ENCODE measurements around the gene DDT.
"Not testable (repeated sequence)": the region's sequence is repeated elsewhere in the genome, so short reads cannot be mapped to it uniquely, and the experiment has no call there.

The DDT gene

GRCh38 chr22:23974345-23974744 lies at the start of gene DDT:
Gene DDT, minus strand, starts transcription at chr22:23974441. Its CDS starts 27 bp downstream, at chr22:23974414.
- not testable (repeated sequence) for DNase-seq (ENCODE audit: low read depth)

DNA sequence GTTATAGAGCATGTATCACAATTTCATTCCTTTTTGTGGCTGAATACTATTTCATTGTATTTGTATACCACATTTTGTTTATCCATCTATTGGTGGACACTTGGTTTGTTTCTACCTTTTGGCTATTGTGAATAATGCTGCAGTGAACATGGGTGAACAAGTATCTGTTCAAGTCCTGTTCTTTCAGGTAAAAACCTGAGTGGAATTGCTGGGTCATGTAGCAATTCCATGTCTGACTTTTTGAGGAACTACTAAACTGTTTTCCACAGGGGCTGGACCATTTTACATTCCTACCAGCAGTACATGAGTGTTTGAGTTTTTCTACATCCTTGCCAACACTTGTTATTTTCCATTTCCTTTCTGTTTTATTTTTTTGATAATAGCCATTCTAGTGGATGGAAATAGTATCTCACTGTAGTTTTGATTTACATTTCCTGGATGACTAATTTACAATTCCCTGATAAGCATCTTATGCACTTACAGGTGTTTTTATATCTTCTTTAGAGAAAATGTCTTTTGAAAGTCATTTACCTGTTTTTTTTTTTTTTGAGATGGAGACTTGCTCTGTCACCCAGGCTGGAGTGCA lies 49.1 kb upstream of the DDT start:
- no peak for DNase-seq (ENCODE audit: low read depth)

DNA sequence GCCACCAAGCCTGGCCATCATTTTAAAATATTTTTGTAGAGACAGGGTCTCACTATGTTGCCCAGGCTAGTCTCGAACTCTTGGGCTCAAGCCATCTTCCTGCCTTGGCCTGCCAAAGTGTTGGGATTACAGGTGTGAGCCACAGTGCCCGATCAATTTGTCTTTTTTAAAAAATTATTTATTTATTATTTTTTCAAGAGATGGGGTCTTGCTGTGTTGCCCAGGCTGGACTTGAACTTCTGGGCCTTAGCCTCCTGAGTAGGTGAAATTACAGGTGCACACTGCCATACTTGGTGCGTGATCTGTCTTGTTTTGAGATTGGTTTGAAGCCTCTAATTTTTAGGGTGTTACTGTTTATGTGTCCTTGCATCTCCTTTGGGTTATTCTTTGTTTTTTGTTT lies 47.1 kb upstream of the DDT start:
- DNase-seq (ENCODE audit: low read depth), result no peak

GRCh38 chr22:24016156-24016555 lies 41.9 kb upstream of the DDT start:
- DNase-seq (ENCODE audit: low read depth), result no peak

GRCh38 chr22:24011735-24012068 lies 37.5 kb upstream of the DDT start:
- DNase-seq (ENCODE audit: low read depth), result no peak

DNA sequence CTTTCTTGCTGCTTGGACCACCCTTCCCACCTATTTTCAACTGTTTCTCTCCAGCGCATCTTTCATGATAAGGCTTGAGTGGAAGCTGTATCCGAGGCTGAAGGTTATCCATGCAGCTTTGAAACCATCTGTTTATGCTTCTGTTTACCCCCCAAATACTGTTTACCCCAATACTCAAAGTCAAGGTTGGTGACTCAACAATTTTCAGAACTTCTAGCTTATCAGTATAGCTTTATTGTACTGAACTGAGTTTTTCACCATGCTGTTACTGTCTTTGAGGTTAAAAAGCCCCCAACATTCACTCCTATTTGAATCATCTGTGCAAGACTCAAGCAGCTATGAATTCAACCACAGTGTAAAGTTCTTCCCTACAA lies 35.8 kb upstream of the DDT start:
- DNase-seq (ENCODE audit: low read depth), result no peak

DNA sequence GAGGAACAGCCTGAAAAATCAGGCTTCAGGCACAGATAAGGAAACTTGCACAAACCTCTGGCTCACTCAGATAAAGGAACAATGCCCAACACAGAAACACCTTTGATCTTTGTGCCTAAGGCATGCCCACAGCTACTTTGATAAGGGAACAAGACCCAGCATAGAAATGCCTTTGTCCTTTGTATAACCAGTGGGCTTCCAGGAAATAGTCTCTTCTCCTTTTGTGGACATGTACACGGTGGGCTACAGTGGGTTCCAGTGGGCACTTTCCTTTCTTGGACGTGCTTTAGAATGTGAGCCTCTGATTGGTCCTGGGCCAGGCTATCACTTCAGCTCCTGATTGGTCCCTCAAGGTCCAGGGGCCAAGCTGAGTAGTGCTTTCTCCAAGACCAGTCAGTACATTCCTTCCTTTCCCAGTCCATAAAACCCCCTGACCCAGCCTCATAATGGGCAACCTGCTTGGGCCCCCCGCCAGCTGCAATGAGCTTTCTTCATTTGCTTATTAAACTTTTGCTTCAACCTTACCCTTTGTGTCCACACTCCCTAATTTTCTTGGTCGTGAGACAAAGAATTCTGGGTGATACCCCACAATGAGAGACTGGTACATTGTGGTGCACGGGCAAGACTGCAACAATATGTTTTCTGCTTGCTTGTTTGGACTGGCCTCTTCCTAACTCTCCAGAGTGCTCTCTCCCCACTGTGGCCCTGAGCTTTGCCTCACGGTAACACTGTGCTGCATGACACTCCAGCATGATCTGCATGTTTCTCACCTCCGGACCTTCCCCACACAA lies 35.2 kb upstream of the DDT start:
- DNase-seq (ENCODE audit: low read depth), result no peak

DNA sequence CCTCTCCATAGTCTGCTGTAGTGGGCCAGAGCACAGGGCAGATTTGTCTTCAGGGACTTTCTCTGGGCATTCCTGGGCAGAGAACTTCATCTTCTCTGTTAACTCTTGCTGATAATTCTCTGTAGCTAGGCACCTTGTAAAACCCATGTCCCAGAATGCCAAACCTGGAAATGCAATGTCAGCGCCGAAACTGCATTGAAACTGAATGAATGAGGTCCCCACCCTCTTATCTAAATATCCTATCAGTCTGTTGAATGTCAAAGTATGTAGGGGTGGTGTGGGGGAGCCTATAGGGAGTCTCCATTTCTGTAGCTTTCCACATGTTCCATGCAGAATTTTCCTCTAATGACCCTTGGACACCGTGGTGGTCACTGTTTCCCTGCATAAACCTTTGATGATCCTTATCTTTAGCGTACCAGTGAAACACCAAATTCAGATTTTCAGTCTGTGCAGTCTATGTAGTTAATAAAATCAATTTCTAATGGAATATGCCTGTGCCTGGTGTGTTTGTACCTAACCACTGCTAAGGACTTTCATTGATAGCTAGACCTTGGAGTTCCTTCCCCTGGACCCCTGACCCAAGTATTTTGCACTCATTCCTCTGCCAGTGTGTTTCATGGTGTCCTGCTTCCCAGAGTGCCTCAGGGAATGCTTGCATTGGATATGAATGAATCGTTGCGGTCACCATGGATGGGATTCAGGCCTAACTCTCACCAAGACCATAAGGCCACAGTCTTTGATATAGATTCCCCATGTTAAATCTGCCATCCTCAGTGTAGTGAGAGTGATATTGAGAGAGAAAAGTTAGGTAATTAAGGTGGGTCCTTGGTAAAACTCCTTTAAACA lies 34.4 kb upstream of the DDT start:
- DNase-seq (ENCODE audit: low read depth), result no peak

- DNase-seq (ENCODE audit: low read depth), result no peak
Measured at GRCh38 chr22:24008022-24008283, 33.7 kb upstream of the DDT start.

DNA sequence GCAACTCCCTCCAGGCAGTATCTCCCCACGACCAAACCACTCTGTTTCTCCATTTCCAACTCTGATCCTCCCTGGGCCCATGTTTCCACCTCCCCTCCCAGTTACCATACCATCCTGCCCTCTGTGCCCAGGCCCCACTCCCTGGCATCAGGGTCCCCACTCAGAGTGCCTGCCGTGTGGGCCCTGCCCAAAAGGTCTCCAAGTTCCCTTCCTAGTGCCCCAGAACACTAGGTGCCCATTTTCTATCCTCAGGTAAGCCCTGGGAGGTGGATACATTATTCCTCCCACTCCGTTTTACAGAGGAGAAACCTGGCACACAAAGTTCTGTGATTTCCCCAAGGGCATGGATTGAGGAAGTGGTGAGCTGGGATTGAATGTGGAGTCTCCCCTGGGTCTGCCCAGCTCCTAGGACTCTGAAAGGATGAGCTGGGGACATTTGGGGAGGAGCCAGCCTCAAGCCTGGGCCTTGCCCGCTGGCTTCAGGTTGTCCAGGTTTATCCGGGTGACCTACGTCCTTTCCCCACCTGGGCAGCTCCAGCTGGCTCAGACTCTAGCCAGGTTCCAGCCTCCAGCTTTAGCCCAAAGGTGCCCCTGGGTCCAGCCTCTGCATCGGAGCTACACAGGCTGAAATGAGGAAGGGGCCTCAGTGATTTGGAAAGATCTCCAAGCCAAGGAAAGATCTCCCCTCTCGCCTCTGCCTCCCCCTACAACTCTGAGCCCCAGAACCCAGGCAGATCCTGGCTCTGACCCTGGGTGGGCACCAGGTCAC lies 33.2 kb upstream of the DDT start:
- no peak for DNase-seq (ENCODE audit: low read depth)

DNA sequence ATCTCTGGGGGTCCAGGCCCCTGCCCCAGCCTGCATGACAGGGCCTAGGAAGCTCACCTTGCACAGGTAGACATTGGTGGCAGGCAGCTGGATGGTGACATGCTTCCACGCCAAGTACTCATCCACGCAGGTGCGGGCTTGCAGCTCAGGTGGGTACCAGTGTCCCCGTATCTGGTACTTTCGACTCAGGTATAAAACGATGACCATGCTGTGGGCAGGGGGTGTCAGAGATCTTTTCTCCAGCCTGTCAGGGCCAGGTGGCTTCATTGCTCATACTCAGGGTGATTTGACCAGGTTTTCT lies 32.6 kb upstream of the DDT start:
- no peak for DNase-seq (ENCODE audit: low read depth)

DNA sequence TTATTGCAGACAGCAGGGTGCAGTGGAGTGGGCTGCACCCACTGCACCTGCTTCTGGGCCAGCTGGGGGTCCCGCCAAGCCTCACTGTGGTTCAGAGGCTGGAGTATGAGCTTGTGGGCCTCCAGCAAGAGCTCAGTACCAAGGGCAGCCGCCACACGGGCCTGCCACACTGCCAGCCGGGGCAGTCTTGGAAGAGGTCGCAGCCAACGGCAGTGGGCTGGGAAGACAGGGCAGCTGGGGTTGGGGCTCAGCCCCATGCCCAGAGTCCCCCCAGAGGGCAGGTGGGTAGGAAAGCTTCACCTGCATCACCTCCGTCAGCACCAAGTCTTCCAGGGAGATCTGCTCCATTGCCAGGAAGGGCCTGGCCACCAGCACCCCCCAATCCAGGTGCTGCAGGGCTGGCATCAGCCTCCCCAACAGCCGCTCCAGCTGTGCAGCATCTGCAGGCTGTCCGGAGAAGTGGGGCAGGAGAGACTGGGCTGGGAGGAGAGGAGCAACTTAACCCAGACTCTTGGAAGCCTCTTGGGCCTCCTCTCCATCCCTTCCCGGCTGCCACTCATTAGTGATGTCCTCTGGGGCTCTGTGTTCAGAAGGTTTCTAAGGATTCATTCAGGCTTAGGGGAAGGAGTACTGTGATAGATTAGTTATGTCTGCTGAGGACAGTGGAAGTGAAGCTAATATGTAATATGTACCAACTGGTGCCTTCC lies 32.1 kb upstream of the DDT start:
- DNase-seq (ENCODE audit: low read depth), result no peak

DNA sequence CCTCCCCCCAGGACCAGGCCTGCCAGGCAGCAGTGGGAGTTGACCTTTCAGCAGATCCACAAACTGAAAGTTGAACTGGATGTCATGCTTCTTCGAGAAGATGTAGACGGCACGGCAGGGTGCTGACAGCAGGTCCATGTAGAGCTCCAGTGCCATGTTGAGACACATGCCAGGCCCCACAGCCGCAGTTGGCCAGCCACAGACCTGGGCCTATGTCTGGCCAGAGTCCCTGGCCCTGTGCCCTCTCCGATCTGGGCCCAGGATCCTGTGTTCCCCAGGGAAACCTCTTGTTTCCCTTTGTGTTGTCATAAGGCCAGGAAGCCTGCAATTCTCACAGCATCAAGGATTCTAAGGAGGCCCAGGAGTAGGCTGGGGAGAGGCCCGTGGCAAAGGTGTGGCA lies 31.0 kb upstream of the DDT start, which contains the start of gene GSTT4:
GSTT4 (minus strand) TSS at position 253 of the 400 bp plus-strand sequence; CDS start at position 156, 97 bp downstream.
- no peak for DNase-seq (ENCODE audit: low read depth)

- DNase-seq (ENCODE audit: low read depth), result no peak
Measured at GRCh38 chr22:24003887-24004286, 29.6 kb upstream of the DDT start.

- no peak for DNase-seq (ENCODE audit: low read depth)
Measured at GRCh38 chr22:24002851-24003250, 28.6 kb upstream of the DDT start.

DNA sequence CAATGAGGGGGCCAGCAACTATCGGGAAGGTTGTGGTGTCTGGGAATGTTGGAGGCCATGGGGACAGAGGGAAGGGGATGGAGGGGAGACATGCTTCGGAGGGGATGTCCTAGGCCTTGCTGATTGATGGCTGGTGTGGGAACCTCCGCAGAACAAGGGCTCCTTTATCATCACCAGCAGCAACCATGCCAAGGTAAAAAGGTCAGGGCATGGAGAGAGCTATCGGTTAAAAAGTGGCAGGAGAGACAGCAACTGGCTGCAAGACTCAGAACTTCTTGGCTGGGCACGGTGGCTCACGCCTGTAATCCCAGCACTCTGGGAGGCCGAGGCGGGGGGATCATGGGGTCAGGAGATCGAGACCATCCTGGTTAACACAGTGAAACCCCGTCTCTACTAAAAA lies 28.0 kb upstream of the DDT start:
- DNase-seq (ENCODE audit: low read depth), result no peak

DNA sequence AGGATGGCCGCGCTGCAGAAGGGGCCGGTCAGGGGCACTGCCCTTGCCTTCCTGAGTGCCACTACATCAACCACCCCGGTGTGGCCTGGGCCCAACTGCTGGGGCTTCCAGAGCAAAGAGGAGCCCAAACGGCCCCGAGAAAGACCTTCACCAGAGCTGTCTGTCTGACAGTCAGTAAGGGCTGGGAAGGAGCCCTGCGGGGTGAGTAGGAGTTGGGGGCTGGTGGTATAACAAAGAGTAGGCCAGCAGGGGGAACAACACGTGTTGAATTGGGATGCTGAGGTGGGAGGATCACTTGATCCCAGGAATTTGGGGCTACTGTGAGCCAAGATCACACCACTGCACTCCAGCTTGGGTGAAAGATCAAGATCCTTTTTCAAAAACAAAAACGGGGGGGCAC lies 27.1 kb upstream of the DDT start:
- no peak for DNase-seq (ENCODE audit: low read depth)

DNA sequence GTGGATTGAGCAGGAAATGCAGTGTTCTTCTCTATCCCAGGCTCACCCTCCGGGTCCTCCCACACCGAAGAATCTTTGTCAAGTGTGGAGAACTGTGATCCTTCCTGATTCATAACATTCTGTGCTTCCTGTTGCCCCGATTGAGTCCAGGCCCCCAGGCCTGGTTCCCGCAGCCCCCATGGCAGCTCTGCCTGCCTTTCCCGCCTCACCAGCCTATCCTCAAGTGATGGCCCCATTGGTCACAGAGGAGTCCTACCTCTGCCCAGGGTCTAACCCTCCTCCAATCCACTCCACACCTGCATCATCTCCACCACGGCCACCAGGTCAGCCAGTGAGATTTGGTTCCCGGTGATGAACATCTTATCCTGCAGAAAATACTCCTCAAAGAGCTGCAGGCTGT lies 25.5 kb upstream of the DDT start:
- not testable (repeated sequence) for DNase-seq (ENCODE audit: low read depth)

DNA sequence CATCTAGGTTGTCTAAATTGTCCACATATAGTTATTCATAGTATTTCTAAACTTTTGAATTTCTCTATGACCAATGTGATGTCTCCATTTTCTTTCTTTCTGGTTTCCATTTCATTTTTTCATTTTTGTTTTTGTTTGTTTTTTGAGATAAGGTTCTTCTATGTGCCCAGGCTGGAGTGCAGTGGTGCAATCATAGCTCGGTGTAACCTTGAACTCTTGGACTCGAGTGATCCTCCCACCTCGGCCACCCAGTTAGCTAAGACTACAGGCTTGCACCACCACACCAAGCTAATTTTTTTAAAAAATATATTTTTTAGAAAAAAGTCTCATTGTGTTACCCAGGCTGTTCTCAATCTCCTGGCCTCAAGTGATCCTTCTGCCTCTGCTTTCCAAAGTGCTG lies 22.9 kb upstream of the DDT start:
- DNase-seq (ENCODE audit: low read depth), result no peak

- DNase-seq (ENCODE audit: low read depth), result not testable (repeated sequence)
Measured at GRCh38 chr22:23993581-23994177, 19.4 kb upstream of the DDT start.

DNA sequence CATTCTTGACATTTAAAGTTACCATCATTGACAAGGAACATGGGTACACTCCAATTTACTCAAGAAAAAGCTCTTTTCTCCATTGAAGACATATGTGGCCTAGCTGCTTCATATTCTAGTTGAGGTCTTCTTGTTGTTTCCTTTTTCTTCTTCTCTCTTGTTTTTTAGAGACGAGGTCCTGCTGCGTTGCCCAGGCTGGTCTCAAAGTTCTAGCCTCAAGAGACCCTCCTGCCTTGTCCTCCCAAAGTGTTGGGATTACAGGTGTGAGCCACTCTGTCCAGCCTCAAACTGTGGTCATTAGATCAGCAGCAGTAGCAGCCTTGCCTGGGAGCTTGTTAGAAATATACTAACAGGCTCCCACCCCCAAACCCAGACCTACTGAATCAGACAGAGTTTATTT lies 18.8 kb upstream of the DDT start:
- not testable (repeated sequence) for DNase-seq (ENCODE audit: low read depth)
